A549 treated with AZD2906 at 1 μM for 4 hours (cell line): Measurements from ENCODE around the gene SNAP23. TPM values are rescaled to one million over a fixed set of nuclear protein-coding genes. Genes with fewer than 3 reads are reported as not detected.

Experiments
- total RNA-seq: library from RNA; stranded (reverse); fragments of 200-300 nt; extraction: Qiagen RNA extraction; gene quantifications from 5 replicates; pipeline ENCODE4 v1.2.3, GENCODE V29; 2022

SNAP23 gene
- 14.4 to 45.6 TPM (median 17.6 TPM) in 5 replicates for total RNA-seq

GRCh38 chr15:42495361-42496212 is at the start of gene SNAP23:
TSS of gene SNAP23 (plus strand) at chr15:42495634. CDS start at chr15:42511847, 16,213 bp downstream.

DNA sequence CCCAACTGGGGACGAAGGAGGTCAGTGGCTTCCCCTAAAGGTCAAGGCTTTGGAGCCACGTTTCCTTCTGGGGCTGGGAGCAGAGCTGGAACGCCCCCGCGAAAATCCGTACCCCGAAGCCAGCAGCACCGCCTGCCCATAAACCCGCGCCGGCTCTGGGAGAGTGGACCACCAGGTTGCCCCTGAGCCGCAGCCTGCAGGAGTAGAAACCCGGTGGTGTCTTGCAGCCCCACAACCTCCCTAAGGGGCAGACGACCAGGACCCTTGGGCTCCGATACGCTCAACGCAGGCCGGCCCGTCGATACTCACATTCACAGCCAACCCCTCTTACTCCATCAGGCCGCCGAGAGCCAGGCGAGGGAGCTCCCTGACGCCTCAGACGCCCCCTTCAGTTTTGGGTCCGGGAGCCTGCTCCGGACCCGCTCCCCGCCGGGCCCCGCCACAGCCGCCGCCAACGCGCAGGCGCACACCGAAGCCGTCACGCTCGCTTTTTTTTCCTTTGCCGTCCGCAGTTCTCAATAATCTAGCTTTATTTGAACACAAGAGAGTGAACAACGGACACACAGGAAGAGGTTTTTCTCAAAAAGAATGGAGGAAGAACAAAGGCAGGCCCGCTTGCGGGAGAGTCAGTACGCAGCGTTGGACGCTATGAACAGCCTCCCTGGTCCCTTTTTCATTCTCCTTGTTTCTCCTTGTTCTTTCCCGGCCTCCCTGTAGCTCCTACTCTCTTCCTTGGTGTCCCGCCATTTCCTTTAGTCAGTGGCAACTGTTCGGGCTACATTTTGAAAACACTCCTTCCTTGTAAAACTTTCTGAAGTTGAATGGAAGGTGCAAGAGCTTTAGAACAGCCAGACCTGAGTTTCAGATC is 4.5 kb upstream of the SNAP23 start, which contains the start of gene ZNF106:
TSS of gene ZNF106 (minus strand) at position 471 of the 868 bp plus-strand sequence. CDS start 18,852 bp downstream, outside the sequence.

GRCh38 chr15:42548249-42549031 is 53.0 kb downstream of the SNAP23 start, which contains the start of the genes HAUS2 and LRRC57:
TSS of gene HAUS2 (plus strand) at chr15:42548838. CDS start at chr15:42548873, 35 bp downstream.
TSS of gene LRRC57 (minus strand) at chr15:42548793. CDS start at chr15:42548434, 359 bp downstream.

DNA sequence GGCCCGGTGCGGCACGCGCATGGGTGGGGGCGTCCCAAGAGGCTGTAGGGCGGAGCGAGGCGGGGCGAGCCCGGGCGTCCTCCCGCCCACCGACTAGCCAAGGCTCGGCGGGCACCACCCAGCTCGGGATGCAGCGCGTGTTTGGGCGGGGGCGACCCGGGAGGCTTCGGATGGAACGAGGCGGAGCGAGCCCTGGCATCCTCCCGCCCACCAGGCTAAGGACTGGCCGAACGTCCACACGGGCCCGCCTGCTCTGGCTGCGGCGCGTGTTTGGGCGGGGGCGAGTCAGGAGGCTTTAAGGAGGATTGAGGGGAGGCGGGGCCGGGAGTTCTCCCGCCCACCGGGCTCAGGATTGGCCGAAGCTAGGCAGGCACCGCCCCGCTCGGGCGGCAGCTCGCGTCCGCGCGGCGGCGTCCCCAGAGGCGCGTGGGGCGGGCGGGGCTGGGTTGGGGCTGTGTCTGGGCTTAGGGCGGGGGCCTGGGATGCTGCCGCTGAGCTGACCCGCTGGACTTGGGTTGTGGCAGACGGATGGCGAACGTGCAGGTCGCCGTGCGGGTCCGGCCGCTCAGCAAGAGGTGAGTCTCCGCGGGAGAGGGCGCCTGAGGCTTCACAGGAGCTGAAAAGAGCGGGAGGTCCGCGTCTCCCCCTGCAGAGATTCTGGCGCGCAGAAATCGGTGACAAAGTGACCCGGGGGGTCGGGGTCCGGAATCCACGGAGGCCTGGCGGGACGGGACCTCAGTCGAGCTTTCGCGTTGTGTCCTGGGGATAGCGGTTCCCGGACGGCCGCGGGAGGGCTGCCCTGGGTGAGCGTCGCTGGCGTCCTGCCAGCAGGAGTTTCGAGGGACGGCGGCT is 80.0 kb downstream of the SNAP23 start, which contains the start of gene STARD9:
TSS of gene STARD9 (plus strand) at position 419 of the 852 bp plus-strand sequence. CDS start at position 529, 110 bp downstream.

Other genes starting within 250 kb of the SNAP23 start
- gene GANC, start 222.4 kb upstream of the SNAP23 start, total RNA-seq, result 5.1 to 8.3 TPM (median 6.1 TPM) in 5 replicates
- gene TMEM87A, start 222.2 kb upstream of the SNAP23 start, total RNA-seq, result 25.4 to 35.7 TPM (median 26.9 TPM) in 5 replicates
- 0.17 to 0.36 TPM (median 0.22 TPM) in 5 replicates for gene CAPN3, start 136.1 kb upstream of the SNAP23 start, total RNA-seq
- 7.3 to 10.8 TPM (median 9.5 TPM) in 5 replicates for gene ZNF106, start 4.5 kb upstream of the SNAP23 start, total RNA-seq
- 10.4 to 13.5 TPM (median 11.9 TPM) in 5 replicates for gene LRRC57, start 53.2 kb downstream of the SNAP23 start, total RNA-seq
- 18.4 to 23.8 TPM (median 19.1 TPM) in 5 replicates for gene HAUS2, start 53.2 kb downstream of the SNAP23 start, total RNA-seq
- gene STARD9, start 80.0 kb downstream of the SNAP23 start, total RNA-seq, result 1.1 to 1.9 TPM (median 1.6 TPM) in 5 replicates
- 4.4 to 6.2 TPM (median 6.0 TPM) in 5 replicates for gene CDAN1, start 241.5 kb downstream of the SNAP23 start, total RNA-seq